H1 (cell line): ENCODE results near the gene PSMD12. TPM values are rescaled to one million over a fixed set of nuclear protein-coding genes. Genes with fewer than 3 reads are reported as not detected.

Experiments
- BACH1 ChIP-seq: IDR thresholded peaks from 2 replicates; pipeline ENCODE4 v1.6.1; 2012; ENCODE audit warnings: low read length, improper control_type of control experiment
- CTBP2 ChIP-seq: IDR thresholded peaks from 2 replicates; pipeline ENCODE4 v1.7.0; 2011; ENCODE audit warnings: borderline replicate concordance, mild to moderate bottlenecking, moderate library complexity, mixed read lengths, low read length; ENCODE audit not compliant: insufficient read depth, insufficient read length
- EP300 ChIP-seq, 2 experiments: IDR thresholded peaks; 1 replicate in 1 of 2; 2 replicates in 1 of 2; pipeline ENCODE4 v1.6.1; 2011 to 2012; ENCODE audit warnings: low read depth in 2 of 2, low read length in 2 of 2, mild to moderate bottlenecking in 2 of 2, borderline replicate concordance in 1 of 2, inconsistent platforms in 1 of 2, moderate library complexity in 1 of 2
- RFX5 ChIP-seq: IDR thresholded peaks from 2 replicates; pipeline ENCODE4 v1.6.1; 2011; ENCODE audit warnings: low read depth, low read length, improper control_type of control experiment, borderline replicate concordance
- RNF2 ChIP-seq: fragments of 200-900, 300-1000 bp; sonication (generic); IDR thresholded peaks from 2 replicates; pipeline ENCODE4 v1.7.1; 2016; ENCODE audit warnings: borderline replicate concordance, low read depth, mild to moderate bottlenecking, antibody characterized with exemption, low read length; ENCODE audit not compliant: poor library complexity, severe bottlenecking; ENCODE audit errors: missing control alignments
- SP4 ChIP-seq: IDR thresholded peaks from 2 replicates; pipeline ENCODE4 v1.6.1; 2012; ENCODE audit warnings: low read length, inconsistent platforms
- SUZ12 ChIP-seq: fragments of 200-600 bp; sonication (generic); IDR thresholded peaks from 2 replicates; pipeline ENCODE4 v1.6.1; 2012; ENCODE audit warnings: mild to moderate bottlenecking, inconsistent platforms, low read length, moderate library complexity, mixed read lengths
- polyA plus RNA-seq, 7 experiments: library from polyadenylated mRNA; depleted of rRNA in 3 of 7; stranded (reverse) in 5 of 7; unstranded in 2 of 7; fragments of >200 nt in 5 of 7; fragments of 200-250 nt in 2 of 7; gene quantifications; 1 replicate in 5 of 7; 2 replicates in 1 of 7; 4 replicates in 1 of 7; pipeline versions ENCODE4 v1.2.1 to v1.2.3, GENCODE V29; 2011 to 2013; ENCODE audit warnings: missing spikeins in 2 of 7, mixed read lengths in 2 of 7
- total RNA-seq: library from RNA; stranded (reverse); fragmentation: NEBNext Ultra II Directional; extraction: Animal tissue kit (Norgen Biotek cat#: 25700); gene quantifications from 2 replicates; pipeline ENCODE4 v1.2.1, GENCODE V29; 2021

PSMD12 gene
- total and polyA plus RNA-seq, 2 of the 8 experiments (the other 6 are each of a cell fraction or from before 2014, with no cell fraction given), result 14.0 to 82.4 TPM

- no peak for TF ChIP-seq BACH1
- no peak for TF ChIP-seq CTBP2
- no peak for TF ChIP-seq SP4
- TF ChIP-seq SUZ12, result no peak
- no peak for TF ChIP-seq EP300 (IDR thresholded peaks at IDR 0.05; ENCODE audit: borderline replicate concordance in 1 of 2, low read depth in 2 of 2, low read length in 2 of 2)
- TF ChIP-seq RNF2, result no peak
- TF ChIP-seq RFX5, result no peak
Observed at GRCh38 chr17:67401106-67401505, 34.7 kb upstream of the PSMD12 start (continued).
